ENCODE data around the gene HAPSTR1.

HAPSTR1 gene

GRCh38 chr16:9124444-9124843 lies 33.0 kb downstream of the HAPSTR1 start:
- no peak for DNase-seq

DNA sequence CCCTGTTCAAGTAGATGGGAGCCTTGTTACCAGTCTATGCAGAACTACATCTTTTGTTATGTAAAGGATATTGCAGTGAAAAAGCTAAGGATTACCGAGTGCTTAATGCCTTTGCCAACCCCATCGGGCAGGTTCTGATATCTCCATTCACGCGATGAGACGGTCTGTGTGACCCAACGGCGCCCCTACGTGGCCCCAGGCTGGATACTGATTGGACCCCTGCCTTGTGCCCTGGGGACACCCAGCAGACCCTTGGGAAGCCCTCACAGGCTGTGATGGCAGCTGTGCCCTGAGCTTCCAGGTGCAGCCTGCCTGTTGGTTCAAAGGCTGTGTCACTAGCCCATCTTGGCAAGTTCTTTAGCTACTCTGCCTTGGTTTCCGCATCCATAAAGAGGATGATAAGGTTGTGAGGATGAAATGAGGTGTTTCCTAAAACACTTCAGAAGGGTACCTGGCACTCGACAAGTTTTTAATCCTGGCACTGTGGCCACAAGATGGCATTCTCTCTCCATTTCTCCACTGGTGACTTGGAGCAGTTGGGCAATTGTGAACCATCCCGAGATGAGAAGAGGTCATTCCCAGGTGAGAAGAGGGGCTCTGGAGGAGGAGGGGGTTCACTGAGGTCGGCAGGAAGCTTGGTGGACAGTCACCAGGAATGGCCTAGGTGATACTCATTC lies 33.6 kb downstream of the HAPSTR1 start:
- DNase-seq, result no peak

- no peak for DNase-seq
Observed at GRCh38 chr16:9125658-9126505, 34.4 kb downstream of the HAPSTR1 start.

- DNase-seq, result no peak
Observed at GRCh38 chr16:9126609-9127008, 35.2 kb downstream of the HAPSTR1 start.

- DNase-seq, result no peak
Observed at GRCh38 chr16:9128346-9129342, 37.2 kb downstream of the HAPSTR1 start.

GRCh38 chr16:9134306-9134705 lies 42.9 kb downstream of the HAPSTR1 start:
- DNase-seq, result no peak

- DNase-seq, result peak; percentile 62
Observed at GRCh38 chr16:9134739-9135138, 43.3 kb downstream of the HAPSTR1 start.

DNA sequence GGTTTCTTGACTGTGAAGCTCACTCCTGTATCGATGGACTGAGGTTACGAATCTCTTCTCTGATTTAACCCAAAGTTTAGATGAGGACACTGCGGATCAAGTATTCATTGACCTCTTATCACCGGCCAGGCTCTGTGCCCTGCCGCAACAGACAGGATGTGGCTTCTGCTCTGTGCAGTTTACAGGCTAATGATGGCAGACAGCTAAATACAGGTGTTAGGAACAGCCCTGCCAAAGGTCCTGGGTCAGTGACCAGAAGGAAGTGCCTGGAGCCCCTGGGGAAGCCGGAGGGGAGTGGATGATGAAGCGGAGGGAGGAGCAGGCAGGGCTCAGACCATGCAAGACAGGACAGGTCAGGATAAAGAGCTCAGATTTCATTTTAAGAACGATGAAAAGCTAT lies 44.4 kb downstream of the HAPSTR1 start:
- DNase-seq, result no peak

- no peak for DNase-seq
Observed at GRCh38 chr16:9136596-9136995, 45.2 kb downstream of the HAPSTR1 start.

- no peak for DNase-seq
Observed at GRCh38 chr16:9138021-9138680, 46.7 kb downstream of the HAPSTR1 start.

DNA sequence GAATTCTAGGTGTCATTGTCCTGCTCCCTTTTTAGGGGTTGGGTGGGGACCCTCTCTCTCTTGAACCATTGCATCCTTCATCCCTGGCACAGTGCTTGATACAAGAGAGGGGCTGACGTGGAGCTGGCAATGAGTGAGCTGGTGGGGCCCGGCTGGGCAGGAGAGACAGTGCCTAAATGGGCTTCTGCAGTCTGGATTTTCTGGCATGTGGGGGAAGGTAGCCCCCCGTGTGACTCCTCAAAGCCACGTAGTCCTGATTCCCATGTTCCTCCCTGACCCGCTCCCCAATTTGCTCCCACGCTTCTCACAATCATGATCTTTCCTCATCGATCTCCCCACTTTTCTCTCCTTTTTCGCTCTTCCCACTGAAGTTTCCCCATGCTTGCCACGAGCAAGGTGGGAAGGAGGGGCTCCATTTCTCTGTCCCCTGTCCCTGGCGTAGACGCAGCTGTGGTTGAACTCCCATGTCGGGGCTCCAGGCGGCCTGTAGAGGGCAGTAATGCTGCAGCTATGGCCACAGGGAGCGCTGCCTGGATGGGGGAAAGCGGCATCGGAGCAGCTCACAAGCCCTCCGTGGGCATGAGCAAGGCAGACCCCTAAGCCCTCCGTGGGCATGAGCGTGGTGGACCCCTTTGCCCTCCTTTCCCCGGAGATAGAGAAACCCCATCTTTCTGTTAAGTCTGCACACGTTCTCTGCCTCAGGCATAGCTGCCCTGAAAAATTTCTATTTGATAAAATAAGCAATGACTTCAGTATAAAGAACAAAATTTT lies 47.5 kb downstream of the HAPSTR1 start:
- DNase-seq, result peak; percentile 58

DNA sequence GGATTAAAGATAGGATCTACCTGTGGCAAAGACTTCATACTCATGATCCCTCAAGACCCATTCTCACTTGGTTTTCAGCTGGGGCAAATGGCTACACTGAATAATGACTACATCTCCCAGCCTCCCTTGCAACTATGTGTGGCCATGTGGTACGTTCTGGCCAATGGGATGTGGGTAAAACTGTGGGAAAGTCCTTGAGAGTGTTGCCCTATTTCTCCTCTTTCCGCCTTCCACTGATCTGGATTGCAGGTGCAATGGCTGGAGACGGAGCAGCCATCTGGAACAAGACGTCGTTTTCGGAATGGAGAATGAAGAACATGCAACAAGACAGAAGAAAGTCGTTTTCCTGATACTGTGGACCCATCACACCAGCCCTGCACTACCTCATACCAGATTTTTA lies 48.5 kb downstream of the HAPSTR1 start:
- DNase-seq, result peak; percentile 38

Data from fibroblast of skin of right biceps (primary cell).